ENCODE measurements around the gene AGBL2.
"Not testable (repeated sequence)": the region's sequence is repeated elsewhere in the genome, so short reads cannot be mapped to it uniquely, and the experiment has no call there.

Gene AGBL2

DNA sequence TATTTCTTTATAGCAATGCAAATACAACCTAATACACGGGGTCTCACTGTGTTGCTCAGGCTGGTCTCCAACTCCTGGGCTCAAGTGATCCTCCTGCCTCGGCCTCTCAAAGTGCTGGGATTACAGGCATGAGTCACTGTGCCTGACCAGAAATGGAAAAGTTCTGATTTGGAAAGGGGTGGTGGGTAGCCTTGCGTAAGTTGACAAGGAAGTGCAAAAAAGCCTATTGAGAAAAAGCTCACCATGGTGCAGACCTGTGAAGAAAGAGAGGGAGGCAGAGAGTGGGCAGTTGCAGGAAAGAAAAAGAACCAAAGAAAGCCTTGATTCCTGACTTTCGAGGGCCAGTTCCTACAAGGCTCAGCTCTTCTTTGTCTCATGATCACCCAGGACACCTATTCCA lies 27.1 kb downstream of the AGBL2 start:
- ATAC-seq (no peak), DNase-seq (no peak)

- not testable (repeated sequence) for ATAC-seq, DNase-seq
Observed at GRCh38 chr11:47686704-47687103, 28.5 kb downstream of the AGBL2 start.

DNA sequence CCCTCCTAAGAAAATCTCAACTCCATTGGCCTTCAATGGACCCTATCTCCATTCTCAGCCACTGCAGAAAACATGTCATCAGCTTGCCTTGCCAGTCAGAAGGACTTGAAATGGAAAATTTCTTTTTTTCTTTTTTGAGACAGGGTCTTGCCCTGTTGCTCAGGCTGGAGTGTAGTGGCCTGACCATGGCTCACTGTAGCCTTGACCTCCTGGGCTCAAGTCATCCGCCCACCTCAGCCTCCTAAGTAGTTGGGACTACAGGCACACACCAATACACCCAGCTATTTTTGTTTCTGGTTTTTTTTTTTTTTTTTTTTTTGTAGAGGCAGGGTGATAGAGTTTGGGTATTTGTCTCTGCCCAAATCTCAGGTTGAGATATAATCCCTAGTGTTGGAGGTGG lies 29.0 kb downstream of the AGBL2 start:
- no peak for ATAC-seq
- DNase-seq: no peak

GRCh38 chr11:47675851-47676250 lies 39.3 kb downstream of the AGBL2 start:
- no peak for ATAC-seq
- DNase-seq: no peak

GRCh38 chr11:47672283-47672730 lies 42.9 kb downstream of the AGBL2 start:
- no peak for ATAC-seq
- DNase-seq: no peak

DNA sequence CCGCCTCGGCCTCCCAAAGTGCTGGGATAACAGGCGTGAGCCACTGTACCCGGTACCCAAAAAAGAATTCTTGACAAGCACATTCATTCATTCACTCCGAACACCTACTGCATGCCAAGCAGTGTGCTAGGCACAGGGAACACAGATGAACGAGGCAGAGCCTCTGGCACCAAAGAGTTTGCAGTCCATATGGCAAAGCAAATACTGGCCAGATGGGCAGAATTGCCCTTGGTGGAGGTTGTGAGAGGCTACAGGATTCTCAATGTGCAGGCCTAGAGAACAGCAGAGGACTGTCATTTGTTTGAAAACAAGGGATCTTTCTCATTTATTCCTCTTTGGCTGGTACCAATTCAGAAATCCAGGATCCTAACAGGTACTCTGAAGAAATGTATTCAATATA lies 45.3 kb downstream of the AGBL2 start:
- no peak for DNase-seq
- no peak for ATAC-seq

GRCh38 chr11:47668665-47669064 lies 46.5 kb downstream of the AGBL2 start:
- no peak for DNase-seq
- ATAC-seq: no peak

DNA sequence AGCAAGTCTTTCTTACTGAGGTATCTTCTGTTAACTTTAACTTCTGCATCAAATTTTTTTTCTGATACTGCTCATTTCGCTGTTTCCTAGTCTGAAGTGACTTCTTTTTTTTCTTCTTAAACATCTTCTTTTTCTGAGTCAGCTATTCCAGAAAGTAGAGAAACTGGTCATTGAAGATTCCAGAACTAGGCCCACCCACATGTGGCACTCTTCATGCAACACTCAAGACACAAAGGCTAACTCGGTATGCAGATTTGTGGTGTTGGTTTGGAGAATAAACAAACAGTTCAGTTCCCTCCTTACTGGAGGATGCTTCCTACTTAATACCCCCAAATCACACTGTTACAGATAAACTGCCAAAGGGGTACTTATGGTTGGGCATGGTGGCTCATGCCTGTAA lies 47.6 kb downstream of the AGBL2 start:
- DNase-seq (no peak), ATAC-seq (no peak)

DNA sequence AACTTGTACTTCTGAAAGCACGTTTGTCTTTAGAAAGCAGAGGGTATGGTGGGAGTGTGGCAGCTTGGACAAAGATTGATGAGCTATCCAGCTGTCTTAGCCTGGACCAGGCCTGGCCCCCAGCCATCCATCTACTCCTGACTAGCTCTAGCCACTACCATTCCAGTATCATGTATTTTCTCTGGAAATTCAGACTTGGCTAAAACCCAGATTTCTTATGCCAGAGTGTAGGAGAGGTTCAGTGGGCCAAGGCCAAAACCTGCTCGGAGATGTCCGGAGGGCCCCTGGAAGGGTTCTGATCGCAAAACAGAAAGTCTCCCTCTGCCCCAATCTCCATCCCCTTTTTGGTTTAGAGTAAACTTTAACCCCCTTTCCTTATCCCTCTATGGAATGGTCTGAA lies 48.0 kb downstream of the AGBL2 start:
- DNase-seq (no peak), ATAC-seq (no peak)

GRCh38 chr11:47664936-47665335 lies 50.2 kb downstream of the AGBL2 start:
- not testable (repeated sequence) for ATAC-seq, DNase-seq

DNA sequence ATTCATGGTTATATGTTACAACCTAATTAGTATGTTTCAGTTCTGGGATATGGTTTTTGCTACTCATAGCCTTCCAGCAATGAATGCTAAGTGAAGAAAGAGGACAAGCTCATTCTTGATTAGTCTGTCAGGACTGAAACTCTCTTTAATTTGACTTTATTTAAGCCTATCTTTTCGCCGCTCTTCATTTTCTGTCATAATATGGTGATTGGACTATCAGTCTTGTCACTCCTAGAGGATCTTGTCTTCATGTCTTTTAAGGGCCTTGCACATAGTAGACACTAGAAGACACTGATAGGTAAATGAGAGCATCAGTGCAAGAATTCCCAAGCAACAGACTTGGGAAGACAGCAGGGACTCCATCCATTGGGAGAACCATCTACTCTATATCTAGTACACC lies 53.9 kb downstream of the AGBL2 start:
- no peak for ATAC-seq
- no peak for DNase-seq

DNA sequence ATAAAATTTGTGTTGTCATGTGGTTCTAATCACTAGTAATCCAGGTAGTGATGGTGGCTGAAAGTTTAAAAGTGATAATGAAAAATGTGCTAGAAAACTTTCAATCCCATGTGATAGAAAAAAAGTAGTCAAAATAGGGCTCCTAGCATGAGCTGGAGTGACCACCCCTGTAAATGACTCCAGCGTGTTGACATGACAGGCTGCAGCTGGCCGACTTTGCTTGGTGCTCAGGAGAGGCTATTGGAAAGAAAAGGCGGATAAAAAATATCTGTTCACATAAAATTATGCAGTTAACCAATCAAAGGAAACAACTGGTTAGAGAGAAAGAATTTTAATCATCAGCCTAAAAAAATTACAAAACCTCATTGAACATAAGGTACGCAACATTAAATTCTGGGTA lies 55.9 kb downstream of the AGBL2 start:
- ATAC-seq: no peak

DNA sequence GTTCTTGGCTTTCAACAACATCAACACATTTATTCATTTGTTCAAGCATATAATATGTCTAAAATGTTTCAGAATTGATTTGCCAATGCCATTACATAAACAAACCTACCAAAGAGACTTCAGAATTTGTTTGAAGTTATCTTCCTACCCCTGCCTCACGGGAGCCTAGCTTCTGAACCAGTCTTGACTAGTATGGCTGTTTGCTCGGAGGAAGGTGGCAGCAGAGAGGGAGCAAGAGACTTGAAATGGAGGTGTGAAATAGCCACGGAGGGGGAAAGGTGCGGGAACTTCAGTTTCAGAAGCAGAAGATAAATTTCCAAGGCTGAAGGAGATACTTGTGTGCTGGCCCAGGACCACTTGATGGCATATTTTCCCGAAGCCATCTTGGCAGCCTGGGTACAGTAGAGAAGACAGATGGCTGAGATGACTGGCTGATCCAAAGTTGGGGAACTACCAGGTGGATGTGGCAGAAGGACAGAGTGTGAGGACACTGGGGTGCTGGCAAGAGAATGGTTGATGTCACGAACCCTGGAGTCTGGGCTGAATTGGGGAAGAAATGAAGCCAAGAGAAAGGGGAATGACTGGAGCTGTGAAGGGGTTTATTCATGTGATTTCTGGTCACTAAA lies 58.8 kb downstream of the AGBL2 start:
- ATAC-seq (no peak), DNase-seq (no peak)

More for the DNA sequence above, 55.9 kb downstream of the AGBL2 start:
- DNase-seq: no peak

DNA sequence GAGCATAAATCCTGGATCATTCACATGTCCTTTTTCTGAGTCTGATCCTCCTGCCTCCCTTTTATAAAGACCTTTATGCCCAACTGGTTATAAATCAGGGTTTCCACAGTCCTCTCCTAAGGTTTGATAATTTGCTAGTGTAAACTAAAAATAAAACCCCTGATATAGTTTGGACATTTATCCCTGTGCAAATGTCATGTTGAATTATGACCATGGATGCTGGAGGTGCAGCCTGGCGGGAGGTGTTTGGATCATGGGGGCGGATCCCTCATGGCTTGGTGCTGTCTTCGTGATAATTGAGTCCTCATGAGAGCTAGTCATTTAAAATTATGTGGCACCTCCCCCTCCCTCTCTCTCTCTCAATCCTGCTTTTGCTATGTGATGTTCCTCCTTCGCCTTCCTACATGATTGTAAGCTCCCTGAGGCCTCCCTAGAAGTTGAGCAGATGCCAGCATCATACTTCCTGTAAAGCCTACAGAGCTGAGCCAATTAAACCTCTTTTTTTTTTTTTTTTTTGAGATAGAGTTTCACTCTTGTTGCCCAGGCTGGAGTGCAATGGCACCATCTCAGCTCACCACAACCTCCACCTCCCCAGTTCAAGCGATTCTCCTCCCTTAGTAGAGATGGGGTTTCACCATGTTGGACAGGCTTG lies 63.2 kb downstream of the AGBL2 start:
- DNase-seq (no peak), ATAC-seq (no peak)

DNA sequence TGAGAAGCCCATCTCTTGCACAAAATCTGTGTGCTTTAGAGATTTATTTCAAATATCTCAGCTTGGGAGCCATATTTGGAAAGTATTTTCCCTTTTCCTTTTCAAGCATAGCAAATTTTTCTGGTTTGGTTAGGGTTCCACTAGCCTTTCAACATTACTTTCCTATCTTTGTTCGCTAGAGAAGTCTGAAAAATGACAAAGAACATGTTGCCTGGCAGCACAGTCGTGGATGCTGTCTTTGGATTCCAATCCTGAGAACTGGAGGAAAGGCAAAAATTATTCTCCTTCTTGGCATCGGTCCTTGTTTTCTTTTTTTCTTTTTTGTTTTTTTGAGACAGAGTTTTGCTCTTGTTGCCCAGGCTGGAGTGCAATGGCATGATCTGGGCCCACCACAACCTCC lies 65.9 kb downstream of the AGBL2 start:
- no peak for DNase-seq
- no peak for ATAC-seq

- DNase-seq (no peak), ATAC-seq (no peak)
Observed at GRCh38 chr11:47646019-47646418, 69.2 kb downstream of the AGBL2 start.

DNA sequence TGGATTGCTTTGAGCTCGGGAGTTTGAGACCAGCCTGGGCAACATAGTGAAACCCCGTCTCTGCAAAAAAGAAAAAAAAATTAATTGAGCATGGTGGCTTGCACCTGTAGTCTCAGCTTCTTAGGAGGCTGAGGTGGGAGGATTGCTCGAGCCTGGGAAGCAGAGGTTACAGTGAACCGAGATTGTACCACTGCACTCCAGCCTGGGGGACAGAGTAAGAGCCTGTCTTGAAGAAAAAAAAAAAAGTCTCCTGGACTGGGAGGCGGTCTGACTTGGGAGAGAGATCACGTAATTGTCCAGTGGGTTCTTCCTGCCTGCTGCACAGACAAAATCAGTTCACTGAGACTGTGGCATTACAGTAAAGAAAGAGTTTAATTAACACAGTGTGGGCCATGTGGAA lies 69.7 kb downstream of the AGBL2 start:
- DNase-seq: no peak
- no peak for ATAC-seq

DNA sequence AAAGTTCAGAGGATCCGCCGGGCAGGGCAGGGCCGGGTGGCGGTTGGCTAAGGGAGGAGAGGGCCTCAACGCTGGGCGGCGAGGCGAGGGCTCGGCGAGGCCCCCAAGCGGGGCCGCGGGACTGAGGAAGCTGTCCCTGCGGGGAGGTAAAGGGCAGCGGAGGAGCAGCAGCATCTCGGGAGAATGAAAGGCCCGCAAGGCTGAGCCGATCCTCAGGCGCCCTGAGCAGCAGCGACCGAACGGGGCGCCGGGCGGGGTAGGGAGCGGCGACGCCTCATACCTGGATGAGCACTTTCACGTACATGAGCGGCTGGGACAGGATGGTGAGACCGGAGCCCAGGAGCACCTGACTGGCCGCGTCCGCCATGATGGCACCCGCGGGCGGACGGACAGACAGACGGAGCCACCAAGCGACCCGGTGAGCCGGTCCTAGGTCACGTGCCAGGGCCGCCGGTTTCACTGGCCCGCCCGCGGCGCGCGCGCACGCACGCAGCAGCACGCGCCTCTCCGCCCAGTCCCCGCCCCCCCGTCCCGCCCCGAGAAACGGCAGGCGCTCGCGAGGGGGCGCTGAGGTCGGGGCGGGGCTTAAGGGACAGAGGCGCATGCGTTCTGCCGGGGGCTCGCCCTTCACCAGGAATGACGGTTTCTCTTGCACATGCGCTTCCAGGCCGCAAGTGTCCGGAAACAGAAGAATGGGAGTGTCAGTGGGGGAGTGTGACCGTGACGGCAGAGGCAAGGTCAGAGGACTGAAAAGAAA lies 72.9 kb downstream of the AGBL2 start, which contains the start of gene MTCH2:
MTCH2 (minus strand) TSS at position 461 of the 757 bp plus-strand sequence; CDS start at position 367, 94 bp downstream.
- DNase-seq: peak; percentile 97
- peak; percentile 96 for ATAC-seq

DNA sequence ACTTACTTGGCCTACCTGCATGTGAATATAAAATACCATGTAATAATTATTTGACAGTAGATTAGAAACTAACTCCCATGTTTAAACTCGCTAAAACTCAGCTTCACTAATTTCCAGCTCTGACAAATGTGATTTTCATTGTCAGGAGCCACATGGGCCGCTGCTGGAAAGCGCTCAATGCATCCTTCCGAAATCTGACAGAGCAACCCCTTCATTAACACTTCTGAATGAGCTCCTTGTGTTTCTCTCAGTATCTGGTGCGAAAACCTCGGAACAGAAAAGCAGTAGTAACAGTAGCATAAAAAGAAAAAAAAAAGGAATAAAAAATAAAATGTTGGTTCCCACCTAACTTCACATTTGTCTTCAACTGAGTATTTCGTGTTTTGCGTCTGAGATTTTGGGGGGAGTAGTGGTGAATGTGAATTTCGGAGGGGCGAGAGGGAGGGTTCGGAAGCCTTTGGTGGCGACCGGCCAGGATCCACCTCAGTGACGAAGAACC lies 73.5 kb downstream of the AGBL2 start:
- ATAC-seq (no peak), DNase-seq (no peak)

GRCh38 chr11:47640506-47640905 lies 74.7 kb downstream of the AGBL2 start:
- ATAC-seq, DNase-seq: not testable (repeated sequence)

- not testable (repeated sequence) for ATAC-seq, DNase-seq
Observed at GRCh38 chr11:47636331-47636730, 78.8 kb downstream of the AGBL2 start.

DNA sequence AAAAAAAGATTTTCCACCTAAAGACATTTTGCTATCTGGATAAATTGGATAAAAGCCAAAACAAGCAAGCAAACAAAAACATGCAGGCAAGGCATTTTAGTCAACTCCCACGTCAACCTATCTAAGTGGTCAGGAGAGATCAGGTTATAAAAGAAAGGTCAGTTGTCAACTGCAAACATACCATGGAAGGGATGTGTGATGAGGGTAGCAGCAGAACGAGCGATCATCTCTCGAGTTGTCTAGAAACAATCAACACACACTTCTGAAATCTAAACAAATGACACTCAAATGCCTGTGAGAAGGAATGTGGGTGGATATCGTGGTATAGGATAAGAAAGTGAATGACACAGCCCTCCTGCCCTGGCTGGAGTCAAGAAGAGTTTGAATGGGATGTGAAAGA lies 83.7 kb downstream of the AGBL2 start:
- ATAC-seq (no peak), DNase-seq (no peak)

DNA sequence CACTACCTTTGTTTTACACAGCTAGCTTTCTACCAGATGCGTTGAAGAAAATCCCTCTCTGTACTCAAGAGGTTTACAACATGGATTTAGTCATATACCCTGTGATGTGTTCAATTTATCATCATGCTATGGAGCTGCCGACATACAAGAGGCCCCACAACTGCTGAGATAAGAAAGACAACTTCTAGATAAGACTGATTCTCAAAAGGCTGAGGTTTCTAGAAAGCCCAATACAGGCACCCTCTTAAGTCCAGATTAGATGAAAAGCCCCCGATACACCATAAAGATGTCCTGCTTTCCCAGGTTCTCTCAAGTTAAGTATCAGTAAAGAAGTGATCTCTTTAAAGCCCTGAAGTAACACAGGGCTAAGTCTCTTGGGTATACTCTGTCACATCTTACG lies 87.1 kb downstream of the AGBL2 start:
- ATAC-seq: no peak
- DNase-seq: no peak
